NCI-H526 (cell line): ENCODE results near the gene IFI27L2.
"Not testable (repeated sequence)": the region's sequence is repeated elsewhere in the genome, so short reads cannot be mapped to it uniquely, and the experiment has no call there.

Source experiments
- DNase-seq, 2 experiments: peaks; one replicate each; lab custom pipeline; 2025; lab: John Stamatoyannopoulos, UW

The IFI27L2 gene, protein sequence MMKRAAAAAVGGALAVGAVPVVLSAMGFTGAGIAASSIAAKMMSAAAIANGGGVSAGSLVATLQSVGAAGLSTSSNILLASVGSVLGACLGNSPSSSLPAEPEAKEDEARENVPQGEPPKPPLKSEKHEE

DNA sequence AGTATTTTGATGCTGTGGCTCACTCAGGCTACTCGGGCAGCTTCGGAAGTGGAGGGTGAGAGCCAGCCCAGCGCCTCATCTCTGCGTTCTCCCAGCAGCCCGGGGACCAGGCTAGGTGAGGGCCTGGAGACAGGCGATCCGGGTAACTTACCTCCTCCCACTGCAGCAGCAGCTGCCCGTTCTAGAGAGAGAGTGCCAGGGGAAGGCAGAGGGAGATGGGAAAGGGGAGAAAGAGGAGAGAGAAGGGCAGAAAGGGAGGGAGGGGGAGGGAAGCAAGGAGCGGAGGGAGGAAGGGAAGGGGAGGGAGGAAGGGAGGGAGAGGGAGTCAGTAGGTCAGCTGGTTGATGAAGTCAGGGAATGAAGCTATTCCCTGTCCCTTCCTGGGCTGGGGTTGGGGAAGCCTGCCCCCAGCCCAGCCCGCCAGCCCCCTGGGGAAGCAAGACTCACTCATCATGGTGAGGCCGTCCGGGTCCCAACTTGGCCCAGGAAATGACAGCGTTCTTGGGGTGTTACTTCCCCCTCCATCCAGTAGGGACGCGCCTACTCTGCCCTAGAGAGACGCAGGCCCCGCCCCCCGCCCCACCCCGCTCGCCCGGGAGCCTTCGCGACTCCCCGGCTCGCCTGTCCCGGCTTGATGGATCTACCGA lies at the start of gene IFI27L2:
IFI27L2 (minus strand) TSS at position 494 of the 647 bp plus-strand sequence; CDS start at position 454, 40 bp downstream.
- peak; percentile 56 to 91 for DNase-seq

DNA sequence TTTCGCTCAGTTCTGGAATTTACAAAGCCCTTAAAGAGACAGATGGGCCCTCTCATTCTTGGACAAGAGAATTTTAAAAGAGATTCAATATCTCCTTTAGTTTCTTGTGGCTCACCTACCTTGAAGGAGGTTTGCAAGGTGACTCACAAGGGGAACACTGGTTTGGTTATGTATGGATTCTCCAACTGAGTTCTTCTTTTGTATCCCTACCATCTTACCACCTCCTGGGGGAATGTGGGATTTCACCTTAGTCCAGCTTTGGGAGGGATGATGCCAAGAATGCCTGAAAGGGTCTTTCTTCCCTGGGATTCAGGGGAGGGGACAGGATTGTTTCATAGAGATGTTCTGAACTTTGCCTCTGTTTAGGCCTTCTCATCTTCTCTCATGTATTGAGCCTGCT lies 48.4 kb upstream of the IFI27L2 start:
- no peak for DNase-seq

- DNase-seq: no peak
Observed at GRCh38 chr14:94176808-94177207, 47.4 kb upstream of the IFI27L2 start.

GRCh38 chr14:94175747-94176146 lies 46.3 kb upstream of the IFI27L2 start:
- DNase-seq: no peak

DNA sequence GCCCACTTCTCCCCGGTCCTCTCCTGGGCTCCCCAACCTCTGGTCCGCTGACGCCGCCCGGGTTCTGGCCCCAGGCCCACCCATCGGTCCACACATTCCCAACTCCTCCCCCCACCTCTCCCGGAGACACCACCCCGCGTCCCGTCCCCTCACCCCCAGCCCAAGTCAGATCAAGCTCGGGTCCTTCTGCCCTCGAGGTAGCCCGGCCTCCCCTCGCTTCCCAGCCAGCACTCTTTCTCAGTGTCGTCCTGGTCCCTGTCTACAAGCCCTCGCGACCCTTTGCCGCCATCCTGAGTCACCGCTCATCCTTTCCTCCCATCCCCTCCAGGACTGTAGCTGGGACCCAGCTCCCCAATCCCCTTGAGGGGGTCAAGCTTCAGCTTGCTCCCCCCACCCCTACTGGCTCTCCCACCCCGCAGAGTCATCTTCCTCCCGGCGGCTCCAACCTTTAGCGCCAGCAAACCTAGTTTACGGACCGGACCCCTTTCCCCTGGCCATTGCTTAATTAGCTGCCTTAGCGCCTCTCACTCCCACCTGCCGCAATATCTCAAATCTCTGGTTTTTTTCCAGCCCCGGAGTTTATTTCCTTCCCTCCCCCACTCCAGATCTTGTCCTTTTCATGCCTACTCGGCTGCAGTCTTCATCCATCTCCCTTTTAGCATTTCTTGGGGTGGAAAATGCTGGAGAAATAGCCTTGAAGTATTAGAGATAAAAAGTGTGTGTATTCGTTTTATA lies 45.8 kb upstream of the IFI27L2 start:
- peak in 1 of 2 experiments; percentile 46 for DNase-seq

GRCh38 chr14:94174604-94175010 lies 45.2 kb upstream of the IFI27L2 start:
- peak in 1 of 2 experiments; percentile 63 for DNase-seq

DNA sequence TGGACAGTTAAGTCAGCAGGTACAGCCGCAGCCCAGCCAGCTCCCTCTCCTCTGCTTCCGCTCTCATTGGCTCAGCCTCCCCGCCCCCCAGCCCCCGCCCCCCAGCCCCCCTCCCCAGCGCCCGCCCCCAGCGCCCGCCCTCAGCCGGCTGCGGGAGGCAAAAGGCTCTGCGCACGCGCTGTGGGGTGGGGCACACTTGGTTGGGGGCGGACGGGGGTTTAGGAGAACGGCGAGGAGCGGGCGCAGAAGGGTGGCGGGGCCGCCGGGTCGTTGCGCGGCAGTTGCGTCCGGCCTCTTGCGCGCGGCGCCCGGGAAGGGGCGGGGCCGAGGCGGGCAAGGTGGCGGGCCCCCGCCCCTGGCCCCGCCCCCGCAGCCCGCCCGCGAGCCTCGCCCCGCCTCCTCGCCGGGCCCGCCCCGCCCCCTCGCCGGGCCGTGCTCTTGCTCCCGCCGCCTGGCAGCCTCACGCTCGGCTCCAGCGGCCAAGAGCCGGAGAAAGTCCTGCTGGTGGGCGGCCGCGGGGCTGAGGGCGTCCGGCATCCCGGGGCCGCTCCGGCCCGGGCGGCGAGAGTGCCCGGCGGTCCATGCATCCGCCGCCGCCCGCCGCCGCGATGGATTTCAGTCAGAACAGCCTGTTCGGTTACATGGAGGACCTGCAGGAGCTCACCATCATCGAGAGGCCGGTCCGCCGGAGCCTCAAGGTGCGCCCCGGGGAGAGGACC lies 44.6 kb upstream of the IFI27L2 start, which contains the start of gene PPP4R4:
PPP4R4 (plus strand) TSS at position 438 of the 719 bp plus-strand sequence; CDS start at position 582, 144 bp downstream.
- peak; percentile 60 to 97 for DNase-seq

GRCh38 chr14:94173471-94173884 lies 44.1 kb upstream of the IFI27L2 start:
- DNase-seq: peak in 1 of 2 experiments; percentile 34

DNA sequence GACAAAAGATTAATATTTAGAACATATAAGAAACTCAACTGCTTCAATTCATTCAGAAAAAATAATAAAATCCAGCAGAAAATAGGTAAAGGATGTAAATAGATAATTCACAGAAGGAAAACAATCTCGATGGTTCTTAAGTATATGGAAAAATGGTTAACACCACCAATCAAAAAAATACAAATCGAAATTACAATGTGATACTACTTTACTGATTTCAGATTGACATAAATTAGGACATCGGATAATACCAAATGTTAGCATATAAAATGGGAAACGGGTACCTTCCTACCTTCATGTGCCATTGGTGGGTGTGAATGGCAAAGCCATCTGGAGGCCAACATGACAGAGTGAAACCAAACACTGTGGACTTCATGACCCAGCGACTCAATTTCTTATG lies 43.1 kb upstream of the IFI27L2 start:
- no peak for DNase-seq

DNA sequence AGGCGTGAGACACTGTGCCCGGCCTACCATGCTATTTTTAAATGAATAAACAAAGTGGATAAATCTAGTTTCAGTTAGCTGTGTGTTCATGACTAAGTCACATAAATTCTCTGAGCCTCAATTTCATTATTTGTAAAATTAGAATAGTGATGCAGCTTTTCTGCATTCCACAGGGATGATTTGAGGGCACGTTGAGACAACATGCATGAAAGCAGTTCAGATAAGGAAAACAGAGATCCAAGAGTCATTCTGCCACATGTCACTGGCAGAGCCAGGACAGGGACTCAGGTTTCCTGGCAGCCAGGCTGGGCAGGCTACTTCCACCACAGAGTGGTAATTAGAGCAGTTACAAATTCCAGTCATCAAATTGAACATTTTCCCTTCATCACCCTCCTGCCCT lies 41.8 kb upstream of the IFI27L2 start:
- no peak for DNase-seq

- DNase-seq: no peak
Observed at GRCh38 chr14:94170136-94170535, 40.7 kb upstream of the IFI27L2 start.

- no peak for DNase-seq
Observed at GRCh38 chr14:94165744-94166143, 36.3 kb upstream of the IFI27L2 start.

GRCh38 chr14:94164685-94165431 lies 35.5 kb upstream of the IFI27L2 start:
- no peak for DNase-seq

DNA sequence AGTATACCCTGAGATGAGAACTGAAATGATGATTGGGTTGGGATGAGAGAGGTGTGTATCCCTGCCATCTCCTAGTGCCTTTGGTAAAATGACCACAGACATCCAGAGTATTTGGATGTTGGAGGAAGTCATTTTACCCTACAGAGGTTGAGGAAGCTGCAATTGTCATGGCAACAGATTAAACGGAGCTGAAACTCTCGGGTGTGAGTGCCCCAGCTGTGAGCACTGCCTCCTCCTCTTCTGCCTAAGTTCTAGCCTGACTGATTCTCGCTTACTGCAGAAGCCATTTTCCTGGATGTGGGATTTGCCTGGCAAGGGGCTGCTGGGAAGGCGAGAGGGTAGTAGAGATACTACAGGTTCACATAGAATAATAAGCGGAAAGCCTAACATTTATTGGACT lies 34.4 kb upstream of the IFI27L2 start:
- no peak for DNase-seq

DNA sequence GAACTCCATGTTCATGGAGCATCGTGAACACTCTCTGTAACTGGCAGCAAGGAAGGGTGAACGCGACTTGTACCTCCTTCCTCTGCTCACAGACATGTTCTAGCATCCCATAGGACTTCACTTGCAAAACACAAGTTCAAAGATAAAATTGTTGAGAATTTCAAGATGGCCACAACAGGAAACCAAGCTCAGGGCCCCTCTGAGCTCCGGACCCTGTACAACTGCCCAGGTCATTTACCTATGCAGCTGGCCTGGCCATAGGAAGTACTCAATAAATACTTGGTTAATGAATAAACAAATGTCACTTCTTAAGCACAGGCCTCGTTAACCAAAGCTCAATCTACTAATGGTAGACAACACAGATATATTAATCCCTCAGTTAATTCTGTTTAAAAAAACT lies 33.1 kb upstream of the IFI27L2 start:
- no peak for DNase-seq

- no peak for DNase-seq
Observed at GRCh38 chr14:94161981-94162380, 32.6 kb upstream of the IFI27L2 start.

DNA sequence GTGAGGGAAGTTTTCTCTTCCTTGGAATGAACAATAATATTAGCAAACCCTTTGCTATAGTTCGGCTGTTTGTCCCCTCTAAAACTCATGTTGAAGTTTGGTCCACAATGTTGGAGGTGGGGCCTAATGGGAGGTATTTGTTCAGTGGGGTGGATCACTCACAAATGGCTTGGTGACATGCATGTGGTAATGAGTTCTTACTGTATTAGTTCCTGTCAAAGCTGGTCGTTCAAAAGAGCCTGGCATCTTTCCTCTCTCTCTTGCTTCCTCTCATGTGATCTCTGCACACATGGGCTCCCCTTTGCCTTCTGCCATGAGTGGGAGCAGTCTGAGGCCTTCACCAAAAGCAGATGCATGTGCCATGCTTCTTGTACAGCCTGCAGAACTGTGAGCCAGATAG lies 31.7 kb upstream of the IFI27L2 start:
- no peak for DNase-seq

- DNase-seq: no peak
Observed at GRCh38 chr14:94158239-94158883, 29.0 kb upstream of the IFI27L2 start.

GRCh38 chr14:94157197-94157596 lies 27.8 kb upstream of the IFI27L2 start:
- DNase-seq: no peak

- not testable (repeated sequence) for DNase-seq
Observed at GRCh38 chr14:94156143-94156542, 26.7 kb upstream of the IFI27L2 start.

GRCh38 chr14:94153750-94154342 lies 24.4 kb upstream of the IFI27L2 start:
- DNase-seq: no peak
